Forelimb muscle (tissue), 1 donor: ENCODE data around the gene CCDC171. TPM values are rescaled to one million over a fixed set of nuclear protein-coding genes. Genes with fewer than 3 reads are reported as not detected.

Source experiments
- DNase-seq: peaks from one replicate; pipeline ENCODE4 v3.0.0-alpha.2; 2013; ENCODE audit warnings: low read depth
- polyA plus RNA-seq: library from polyadenylated mRNA; unstranded; fragments of 120-200 nt; gene quantifications from one replicate; pipeline ENCODE4 v1.2.1, GENCODE V29; 2013; ENCODE audit not compliant: insufficient read length

CCDC171 gene
- polyA plus RNA-seq, 1 donor: 2.1 TPM

DNA sequence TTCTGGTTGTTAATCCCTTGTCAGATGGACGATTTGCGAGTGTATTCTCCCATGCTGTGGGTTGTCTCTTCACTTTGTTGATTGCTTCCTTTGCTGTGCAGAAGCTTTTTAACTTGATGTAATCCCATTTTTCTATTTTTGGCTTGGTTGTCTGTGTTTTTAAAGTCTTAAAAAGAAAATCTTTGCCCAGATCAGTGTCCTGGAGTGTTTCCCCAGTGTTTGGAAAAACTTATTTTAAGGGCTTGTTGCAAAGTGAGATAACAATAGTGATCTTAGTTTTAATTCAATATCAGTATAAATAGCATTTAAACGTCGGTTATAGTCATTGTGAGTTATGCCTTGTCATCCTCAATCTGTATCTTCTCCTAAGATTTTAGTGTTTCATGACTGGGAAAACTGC lies 329.5 kb downstream of the CCDC171 start:
- no peak for DNase-seq

DNA sequence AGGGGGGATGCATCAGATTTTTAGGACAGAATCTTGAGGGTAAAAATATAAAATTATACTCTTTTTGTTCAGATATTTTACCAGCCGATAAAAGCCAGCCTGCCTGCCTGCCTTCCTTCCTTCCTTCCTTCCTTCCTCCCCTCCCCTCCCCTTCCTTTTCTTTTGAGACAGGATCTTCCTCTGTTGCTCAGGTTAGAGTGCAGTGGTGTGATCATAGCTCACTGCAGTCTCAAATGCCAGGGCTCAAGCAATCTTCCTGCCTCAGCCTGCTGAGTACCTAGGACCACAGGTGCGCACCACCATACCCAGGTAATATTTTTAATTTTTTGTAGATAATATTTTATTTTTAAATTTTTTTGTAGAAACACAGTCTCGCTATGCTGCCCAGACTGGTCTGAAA lies 330.0 kb downstream of the CCDC171 start:
- no peak for DNase-seq

DNA sequence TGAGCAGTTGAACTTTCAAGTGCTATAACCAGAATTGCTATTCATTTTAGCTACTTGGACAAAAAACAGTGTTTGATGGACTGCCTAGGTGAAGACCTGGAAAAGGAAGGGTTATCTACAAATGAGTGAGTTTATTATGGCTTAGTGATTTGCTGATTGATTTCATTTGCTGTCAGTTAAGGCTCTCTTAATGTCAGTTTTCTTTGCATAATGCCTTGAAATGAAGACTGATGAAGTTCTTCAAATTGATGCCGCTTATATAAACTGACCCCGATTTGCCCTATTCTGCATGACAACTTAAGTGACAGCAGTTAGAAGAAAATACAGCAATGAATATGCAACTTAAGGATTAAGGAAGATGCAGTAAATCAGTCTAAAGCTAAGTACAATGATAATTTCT lies 332.6 kb downstream of the CCDC171 start:
- DNase-seq: no peak

DNA sequence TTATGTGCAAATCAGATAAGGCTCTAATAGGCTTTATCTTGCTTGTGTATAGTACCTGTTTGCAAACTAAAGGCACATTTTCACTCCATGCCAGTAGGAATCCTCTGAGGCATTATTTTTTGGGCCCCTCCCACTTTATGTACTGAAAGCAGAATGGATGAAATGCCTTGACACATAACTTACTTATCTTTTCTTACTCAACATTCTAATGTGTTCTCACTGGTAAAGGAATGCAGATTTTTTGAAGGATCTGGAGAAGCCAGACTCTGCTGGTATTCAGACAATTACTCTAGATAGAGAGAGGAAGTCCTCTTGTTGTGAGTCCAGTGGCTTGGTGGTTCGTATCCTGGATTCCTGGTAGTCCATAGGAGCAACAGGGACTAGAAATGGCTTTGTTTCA lies 336.7 kb downstream of the CCDC171 start:
- no peak for DNase-seq

DNA sequence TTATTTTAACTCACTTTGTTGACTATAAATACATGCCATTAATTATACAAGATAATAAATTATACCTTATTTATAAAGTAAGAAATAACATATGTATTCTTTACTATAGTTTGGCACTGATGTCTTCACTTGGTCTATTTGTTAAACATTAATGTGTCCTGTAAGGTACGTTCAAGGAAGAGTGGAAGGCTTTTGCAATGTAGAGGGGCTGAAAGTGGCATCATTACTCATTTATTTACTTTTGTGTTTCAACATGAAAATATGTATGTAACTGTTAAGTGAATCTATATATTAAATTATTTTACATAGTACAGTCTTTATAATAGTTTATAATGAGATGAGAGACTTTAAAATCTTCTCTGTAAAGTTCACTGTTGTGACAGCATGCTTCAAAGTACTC lies 348.7 kb downstream of the CCDC171 start:
- no peak for DNase-seq

DNA sequence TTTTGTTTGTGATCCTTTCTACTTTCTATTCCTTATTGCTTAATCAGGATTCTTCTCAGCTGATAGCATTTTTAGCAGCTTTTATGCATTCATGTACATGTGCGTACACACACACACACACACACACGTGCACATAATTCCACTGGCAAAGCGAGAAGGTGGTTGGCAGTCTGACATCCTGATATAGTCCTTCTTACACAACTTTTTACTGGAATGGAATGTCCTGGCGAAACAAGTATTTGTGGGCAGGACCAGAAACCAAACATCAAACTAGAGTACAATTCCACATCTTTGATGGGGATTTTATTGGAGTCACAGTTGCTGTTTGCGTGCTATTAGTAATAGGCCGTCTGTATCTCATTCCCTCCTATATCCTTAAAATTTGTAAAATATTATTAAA lies 356.5 kb downstream of the CCDC171 start:
- DNase-seq: no peak

DNA sequence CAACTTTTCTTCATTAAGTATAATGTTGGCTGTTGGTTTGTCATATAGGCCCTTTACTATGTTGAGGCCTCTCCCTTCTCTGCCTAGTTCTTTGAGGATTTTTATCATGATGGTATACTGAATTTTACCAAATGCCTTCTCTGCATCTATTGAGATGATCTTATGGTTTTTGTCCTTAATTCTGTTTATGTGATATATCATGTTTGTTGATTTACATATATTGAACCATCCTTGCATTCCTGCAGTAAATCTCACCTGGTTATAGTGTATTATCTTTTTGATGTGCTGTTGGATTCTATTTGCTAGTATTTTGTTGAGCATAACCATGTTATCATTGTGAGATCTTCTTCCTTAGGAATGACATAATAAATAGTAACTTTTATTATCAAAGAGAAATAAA lies 362.9 kb downstream of the CCDC171 start:
- no peak for DNase-seq

DNA sequence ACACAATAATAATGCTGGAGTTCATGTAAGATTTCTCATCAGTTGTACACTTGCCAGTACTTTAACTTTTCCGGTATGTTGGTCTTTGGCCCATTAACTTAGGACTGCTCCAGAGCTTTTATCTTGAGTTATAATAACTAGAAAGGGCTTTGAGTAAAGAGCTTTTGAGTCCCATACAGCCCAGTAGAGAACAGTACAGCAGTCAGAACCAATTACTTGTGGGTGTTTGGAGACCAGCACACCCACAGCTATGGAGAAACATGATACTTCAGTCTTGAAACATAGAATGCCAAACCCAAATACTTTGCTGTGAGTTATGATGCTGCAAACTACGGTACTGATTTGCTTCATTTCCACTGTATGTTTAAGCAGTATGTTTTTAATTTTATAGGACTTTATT lies 374.3 kb downstream of the CCDC171 start:
- no peak for DNase-seq

DNA sequence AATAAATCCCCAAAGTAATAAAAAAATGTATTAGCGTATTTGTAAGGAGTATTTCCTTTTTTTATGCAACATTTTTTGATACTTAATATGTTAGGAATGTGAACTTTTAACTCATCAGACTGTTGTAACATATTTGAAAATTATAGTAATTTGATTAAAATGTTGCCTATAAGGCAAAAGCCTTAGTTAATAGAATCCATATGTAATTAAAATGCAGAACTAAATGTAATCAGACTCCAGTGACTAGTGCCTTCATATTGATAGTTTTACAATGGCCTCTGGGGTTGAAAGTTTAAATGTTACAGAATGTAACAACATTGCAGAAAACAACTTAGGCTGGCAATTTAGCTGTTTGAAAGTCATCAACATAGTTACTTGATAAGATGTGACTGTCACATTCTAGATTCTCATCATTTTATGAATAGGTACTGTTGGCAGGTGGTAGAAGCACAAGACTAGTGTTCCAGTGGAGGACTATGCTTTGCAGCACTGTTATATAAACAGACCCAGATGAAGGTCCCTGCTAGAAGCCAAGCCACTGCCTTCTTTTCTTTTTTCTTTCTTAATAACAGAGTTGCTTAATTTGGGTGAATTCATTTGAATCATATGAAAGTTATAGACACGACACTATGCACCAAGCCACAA lies 382.9 kb downstream of the CCDC171 start:
- no peak for DNase-seq

DNA sequence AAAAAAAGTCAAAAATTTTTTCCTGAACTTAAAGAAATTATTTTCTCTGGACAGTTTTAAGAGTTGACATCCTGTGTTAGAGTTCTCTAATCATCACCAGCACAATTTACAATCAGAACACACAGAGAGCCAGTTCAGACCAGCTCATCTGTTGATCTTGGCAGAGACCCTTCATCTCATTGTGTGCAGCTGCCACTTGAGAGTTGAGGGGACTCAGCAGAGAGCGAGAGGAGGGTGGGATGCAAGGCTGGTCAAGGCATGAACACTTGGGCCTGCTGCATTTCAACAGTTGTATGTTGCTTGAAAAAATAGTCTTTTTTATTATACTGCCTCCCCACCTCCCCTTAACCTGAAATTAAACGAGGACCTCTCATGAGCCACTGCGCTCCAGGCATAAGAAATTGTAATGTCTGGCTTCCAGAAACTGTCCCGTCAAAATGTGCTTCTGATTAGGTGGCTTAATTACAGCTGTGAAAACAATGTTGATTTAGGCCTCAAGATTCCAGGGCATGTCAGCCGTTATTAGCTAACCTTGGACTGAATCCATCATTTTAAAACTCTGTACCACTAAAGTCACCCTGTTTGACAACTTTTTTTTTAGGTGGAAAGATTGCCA lies 383.6 kb downstream of the CCDC171 start:
- DNase-seq: peak; percentile 22

DNA sequence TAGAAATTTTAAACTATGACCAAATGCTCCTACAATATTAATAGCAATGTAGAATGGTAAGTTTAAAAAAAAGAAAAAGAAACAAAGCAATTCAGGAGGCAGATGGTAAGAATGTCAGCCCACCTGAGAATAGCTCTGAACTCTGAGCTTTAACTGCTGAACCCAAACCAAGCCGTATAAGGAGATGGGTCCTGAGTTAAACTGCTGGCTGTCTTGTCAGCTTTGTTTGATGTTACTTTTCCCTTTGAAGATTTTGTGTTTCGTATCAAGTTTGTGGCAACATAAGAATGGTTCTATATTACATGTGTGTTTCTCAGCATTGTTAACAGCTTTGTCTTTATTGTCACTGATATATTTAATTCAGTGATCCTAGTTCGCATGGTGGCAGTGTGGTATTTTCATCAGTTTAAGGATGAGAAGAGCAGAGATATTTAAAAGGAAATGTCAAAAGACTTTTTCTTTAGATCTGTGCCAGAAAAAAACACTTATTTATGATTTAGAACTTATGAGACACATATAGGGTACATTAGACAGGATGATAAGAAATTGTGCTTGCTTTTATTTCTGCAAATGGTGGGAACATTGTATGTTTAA lies 390.1 kb downstream of the CCDC171 start:
- DNase-seq: no peak

DNA sequence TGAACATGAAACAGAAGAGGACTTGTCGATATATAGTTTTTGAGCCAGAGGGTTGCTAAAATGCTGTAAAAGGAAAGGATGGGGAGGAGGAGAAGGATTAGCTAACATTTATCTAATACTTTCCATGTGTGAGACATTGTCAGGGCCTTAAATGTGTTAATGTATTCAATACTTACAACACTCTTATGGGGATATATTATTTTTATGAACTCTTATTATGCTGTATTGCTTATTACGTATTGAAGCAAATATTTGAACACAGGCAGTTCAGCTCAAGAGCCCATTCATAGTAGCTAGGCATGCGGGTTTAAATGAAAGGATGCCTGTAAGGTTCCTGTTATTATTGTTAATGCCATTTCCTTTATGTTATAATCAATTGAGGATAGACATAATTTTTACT lies 391.5 kb downstream of the CCDC171 start:
- DNase-seq: no peak

DNA sequence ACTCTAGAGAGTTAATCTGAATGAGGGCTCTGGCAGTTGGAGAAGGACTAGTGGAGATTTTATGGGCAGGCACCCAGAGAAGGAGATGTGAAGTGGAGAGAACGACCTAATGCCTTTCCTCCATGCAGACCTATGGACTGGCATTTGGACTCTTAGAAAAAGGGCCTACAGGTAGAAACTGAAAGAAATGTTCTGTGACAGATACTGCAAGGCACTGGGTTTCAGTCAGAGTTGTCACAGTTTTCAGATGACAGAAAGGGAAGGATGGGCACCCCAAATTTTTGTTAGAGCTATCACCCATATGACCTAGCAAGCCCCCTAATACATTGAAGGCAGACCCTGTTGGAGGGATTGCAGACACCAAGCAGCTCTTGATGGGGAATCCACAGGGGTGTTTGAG lies 406.8 kb downstream of the CCDC171 start:
- DNase-seq: no peak

DNA sequence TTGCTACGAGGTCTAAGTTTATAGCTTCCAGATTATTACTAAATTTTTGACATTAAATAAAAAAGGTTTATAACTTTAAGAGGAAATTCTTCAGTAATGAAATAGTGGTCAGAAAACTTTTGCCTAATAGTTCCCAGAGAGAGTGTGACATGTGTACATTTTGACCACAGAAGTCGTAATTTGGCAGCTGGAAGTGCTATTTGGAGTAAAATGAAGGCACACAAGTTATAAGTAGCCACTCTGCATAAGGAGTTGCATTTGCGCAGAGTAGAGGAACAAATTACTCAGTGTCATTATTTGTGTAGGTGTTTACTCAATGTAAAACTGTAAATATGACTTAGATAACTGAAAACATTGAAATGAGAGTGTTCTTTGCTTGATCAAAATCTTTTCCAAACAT lies 408.4 kb downstream of the CCDC171 start:
- no peak for DNase-seq

DNA sequence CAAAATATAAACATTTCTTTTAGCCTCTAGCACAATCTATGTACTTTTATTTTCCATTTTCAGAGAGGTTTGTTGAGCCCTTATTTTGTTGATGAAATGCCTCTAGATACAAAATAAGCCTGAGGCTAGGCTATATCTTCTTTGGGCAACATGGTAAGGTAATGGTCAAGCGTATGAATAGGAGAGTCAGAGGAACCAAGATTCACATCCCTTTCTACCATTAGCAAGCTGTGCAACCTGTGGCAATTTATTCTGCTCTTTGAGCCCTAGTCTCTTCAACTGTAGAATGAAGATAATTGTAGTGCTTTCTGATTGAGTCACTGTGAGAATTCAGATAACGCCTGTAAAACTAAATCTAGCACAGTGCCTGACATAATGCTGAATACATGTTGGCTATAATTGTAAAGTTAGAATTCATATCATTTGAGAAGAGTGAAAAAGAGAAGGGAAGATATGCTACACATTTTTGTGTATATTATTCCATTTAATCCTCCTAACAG lies 412.5 kb downstream of the CCDC171 start:
- DNase-seq: no peak

DNA sequence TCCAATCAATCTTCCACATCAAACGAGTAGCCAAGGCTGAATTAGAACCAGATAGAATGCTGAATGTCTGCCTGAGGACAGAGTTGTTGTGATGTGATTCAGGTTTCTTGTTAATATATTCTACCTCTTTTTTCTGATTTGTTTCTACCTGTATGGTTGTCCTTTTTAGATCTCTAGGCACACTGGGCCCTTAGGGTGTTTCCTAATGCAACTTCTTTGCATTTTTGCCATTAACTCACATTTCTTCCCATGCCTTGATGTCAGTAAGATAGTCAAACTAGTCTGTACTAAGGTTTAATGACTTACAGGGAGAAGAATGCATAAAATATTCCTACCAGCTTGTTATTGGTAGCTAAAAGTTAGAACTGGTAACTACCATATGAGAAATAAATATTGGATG lies 413.6 kb downstream of the CCDC171 start:
- no peak for DNase-seq

DNA sequence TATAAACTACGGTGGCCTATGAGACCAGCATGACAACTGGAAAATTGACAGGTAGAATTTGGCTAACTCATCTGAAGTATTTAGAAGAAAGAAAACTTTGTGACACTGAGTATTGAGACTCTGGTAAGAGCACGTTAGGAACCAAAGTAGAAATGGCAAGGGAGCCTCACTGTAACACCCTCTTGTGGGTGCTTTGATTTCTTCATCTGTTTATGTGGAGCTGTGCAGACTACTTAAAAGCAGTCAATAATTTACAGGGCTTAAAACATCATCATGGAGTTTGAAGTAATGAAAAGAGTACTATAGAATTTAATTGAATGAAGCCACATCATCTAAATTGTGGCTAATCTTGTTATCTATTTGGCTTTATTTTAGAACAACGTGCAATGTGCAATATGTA lies 414.2 kb downstream of the CCDC171 start:
- DNase-seq: no peak

DNA sequence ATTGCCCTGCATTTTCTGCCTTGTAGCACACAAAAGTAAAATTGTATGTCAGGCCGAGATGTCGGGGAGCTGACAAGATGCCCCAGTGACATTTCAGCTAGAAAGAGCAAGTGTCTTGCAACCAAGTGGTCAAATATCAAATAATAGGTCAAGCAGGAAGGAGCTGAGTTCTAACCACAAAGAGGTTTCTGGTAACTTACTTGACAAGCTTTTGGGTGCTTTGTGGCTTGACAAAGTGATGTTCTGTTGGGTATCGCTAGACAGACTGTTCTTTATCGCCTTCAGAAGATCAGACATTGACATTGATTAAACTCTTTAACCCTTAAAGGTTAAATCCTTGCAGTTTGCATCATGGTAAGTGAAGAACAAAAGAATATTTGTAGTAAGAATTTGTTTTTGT lies 419.9 kb downstream of the CCDC171 start:
- DNase-seq: no peak

DNA sequence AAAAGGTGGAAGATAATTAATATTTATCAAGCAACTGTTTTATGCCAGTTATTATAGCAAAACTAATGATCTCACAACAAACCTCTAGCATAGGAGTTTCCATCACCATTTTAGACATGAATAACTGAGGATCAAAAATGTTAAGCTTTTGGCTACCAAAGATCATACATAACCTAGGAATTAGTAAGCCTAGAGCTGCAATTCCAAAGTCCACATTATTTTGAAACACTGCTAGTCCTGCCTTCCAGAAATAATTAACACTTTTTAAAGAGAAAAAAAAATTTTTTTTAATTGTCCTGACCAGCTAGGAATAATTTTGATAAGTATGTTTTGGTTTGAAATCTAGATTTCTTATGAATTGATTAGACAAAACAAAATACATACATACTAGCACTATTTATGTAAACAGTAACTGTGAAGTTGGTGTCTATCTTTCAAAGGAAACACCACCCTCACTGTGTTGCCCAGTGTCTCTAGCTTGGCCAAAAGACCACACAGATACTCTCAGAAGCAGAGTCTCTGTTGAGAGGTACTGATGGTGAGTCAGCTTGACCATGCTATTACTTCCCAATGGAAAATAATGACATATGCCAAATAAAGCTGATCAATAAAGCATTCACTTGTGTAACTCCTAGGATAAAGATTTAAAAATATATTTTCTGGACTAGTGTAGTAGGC lies 422.4 kb downstream of the CCDC171 start:
- DNase-seq: no peak

DNA sequence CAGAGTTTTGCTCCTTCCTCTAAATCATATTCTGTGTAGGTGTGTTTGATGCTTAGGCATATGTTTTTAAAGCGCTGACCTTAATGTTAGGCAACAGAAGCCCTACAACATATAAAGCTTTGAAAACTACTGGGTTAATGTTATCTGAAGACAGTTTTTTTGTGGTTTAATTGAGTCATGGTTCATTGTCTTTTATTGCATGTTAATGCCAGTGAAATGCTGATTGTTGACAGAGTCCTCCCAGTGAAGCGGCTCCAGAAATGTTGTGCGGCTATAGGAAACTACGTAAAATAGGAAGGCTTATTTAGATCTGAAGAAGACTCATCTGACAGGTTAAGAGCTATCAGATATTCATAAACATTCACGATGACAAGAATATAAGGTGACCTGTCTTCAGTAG lies 424.6 kb downstream of the CCDC171 start:
- DNase-seq: no peak

DNA sequence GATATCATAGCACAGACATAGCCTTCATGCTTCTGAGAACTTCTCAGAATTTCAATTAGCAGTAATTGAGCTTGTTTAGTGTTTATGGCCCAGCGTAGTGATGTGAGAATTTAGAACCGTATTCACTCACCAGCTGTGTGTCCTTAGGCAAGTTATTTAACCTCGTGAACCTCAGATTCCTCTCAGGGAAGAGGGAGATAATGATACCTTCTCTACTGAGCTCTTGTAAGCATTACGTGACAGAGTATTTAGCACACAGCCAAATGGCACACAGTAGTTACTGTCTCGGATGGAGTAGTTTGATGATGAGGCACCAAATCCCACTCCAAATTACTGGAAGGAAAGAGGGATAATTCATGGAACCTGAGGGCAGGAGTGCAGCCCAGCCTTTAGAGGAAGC lies 429.3 kb downstream of the CCDC171 start:
- DNase-seq: no peak

DNA sequence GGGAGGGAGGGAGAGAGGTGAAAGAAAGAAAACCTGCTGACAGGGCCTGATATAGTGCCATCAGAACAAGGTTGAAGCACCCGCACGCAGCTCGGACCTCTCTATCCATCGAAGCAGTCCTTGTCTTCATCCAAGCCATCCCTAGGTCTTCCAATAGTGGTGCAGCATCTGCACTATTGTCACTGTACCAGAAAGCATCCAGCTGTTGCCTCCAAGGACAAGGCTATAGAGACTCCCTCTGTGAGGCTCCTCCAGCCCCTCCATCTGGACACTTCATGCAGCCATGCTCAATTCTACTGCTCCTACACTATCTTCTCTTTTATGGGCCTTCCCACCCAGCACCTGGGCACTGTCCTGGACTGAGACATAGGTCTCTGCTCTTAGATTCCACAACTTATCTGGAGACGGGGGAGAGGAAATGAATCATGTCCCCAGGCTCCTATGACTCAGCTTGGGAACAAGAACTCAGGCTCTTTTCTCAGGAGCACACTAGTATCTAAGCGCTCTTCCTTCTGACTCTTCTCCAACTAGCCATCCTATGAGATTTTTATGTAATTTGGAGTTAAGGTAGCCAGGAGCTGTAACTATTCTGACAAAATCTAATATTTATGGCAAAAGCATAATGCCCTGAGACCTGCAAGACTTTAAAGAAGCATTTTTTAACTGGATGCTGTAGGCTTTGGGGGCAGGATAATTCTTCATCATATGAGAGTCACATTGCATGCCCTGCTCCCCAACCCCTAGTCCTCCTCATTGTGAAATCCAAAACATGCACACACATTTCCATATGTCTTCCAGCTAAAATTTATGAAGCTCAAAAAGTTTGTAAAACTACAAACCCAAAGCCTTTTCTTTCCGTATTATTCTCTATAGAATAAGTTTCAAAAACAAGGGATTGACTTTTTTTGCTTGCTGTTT lies 446.8 kb downstream of the CCDC171 start:
- no peak for DNase-seq
